Lower leg skin (tissue), 3 donors: ENCODE data around the gene ZNF774.

ENCODE experiments used
- POLR2A ChIP-seq, 2 donors: fragments of 450-650 bp; IDR thresholded peaks; one replicate each; pipeline ENCODE4 v1.6.1; 2016 to 2017; ENCODE audit warnings: antibody characterized with exemption in 2 of 2, mild to moderate bottlenecking in 1 of 2, moderate library complexity in 1 of 2
- TF ChIP-seq, protein P1 (sequence below), 3 donors: fragments of 450-650 bp; IDR thresholded peaks; one replicate each; pipeline ENCODE4 v1.5.1; 2016; ENCODE audit warnings: antibody characterized with exemption in 3 of 3, mild to moderate bottlenecking in 3 of 3, moderate library complexity in 2 of 3

GRCh38 chr15:90315278-90315982, 36.7 kb upstream of the ZNF774 start:
- TF ChIP-seq, protein P1, sequence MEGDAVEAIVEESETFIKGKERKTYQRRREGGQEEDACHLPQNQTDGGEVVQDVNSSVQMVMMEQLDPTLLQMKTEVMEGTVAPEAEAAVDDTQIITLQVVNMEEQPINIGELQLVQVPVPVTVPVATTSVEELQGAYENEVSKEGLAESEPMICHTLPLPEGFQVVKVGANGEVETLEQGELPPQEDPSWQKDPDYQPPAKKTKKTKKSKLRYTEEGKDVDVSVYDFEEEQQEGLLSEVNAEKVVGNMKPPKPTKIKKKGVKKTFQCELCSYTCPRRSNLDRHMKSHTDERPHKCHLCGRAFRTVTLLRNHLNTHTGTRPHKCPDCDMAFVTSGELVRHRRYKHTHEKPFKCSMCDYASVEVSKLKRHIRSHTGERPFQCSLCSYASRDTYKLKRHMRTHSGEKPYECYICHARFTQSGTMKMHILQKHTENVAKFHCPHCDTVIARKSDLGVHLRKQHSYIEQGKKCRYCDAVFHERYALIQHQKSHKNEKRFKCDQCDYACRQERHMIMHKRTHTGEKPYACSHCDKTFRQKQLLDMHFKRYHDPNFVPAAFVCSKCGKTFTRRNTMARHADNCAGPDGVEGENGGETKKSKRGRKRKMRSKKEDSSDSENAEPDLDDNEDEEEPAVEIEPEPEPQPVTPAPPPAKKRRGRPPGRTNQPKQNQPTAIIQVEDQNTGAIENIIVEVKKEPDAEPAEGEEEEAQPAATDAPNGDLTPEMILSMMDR (IDR thresholded peaks at IDR 0.05) = no peak
- no peak for TF ChIP-seq POLR2A (IDR thresholded peaks at IDR 0.05)
